Osteoblast (primary cell): ENCODE results near the gene UNK. TPM values are rescaled to one million over a fixed set of nuclear protein-coding genes. Genes with fewer than 3 reads are reported as not detected.

Experiments
- DNase-seq: peaks from one replicate; pipeline ENCODE4 v3.0.0; 2011; ENCODE audit warnings: low spot score, mixed read lengths; ENCODE audit not compliant: insufficient read length; ENCODE audit errors: missing footprints
- H2AFZ ChIP-seq: 2 replicates; pipeline ENCODE4 v1.6.0; 2011; ENCODE audit warnings: mild to moderate bottlenecking, low read length
- H3K27ac ChIP-seq: 2 replicates; pipeline ENCODE4 v1.5.1; 2011; ENCODE audit warnings: mild to moderate bottlenecking, low read depth, low read length, moderate library complexity
- H3K27me3 ChIP-seq: 2 replicates; pipeline ENCODE4 v1.6.0; 2012; ENCODE audit warnings: mild to moderate bottlenecking, control low read depth, inconsistent platforms, low read length, moderate library complexity; ENCODE audit not compliant: insufficient read depth
- H3K36me3 ChIP-seq: 2 replicates; pipeline ENCODE4 v1.5.1; 2011; ENCODE audit warnings: mild to moderate bottlenecking, low read length, control low read depth, moderate library complexity; ENCODE audit not compliant: insufficient read depth
- H3K4me1 ChIP-seq: 2 replicates; pipeline ENCODE4 v1.5.1; 2011; ENCODE audit warnings: mild to moderate bottlenecking, low read length, control low read depth, moderate library complexity; ENCODE audit not compliant: insufficient read depth
- H3K4me2 ChIP-seq: 2 replicates; pipeline ENCODE4 v1.6.0; 2011; ENCODE audit warnings: mild to moderate bottlenecking, low read length; ENCODE audit not compliant: insufficient read depth
- H3K4me3 ChIP-seq: fragments of 200-600 bp; sonication (generic); 3 replicates; pipeline ENCODE4 v1.5.1; 2012; ENCODE audit warnings: mild to moderate bottlenecking, low read length, inconsistent platforms; ENCODE audit not compliant: insufficient read depth
- H3K79me2 ChIP-seq: 2 replicates; pipeline ENCODE4 v1.6.0; 2012; ENCODE audit warnings: mild to moderate bottlenecking, low read length, control low read depth, inconsistent platforms; ENCODE audit not compliant: insufficient read depth
- H3K9me3 ChIP-seq: 2 replicates; pipeline ENCODE4 v1.5.1; 2011; ENCODE audit warnings: low read depth, low read length, control low read depth
- H4K20me1 ChIP-seq: 2 replicates; pipeline ENCODE4 v1.6.0; 2012; ENCODE audit warnings: mild to moderate bottlenecking, low read length, control low read depth; ENCODE audit not compliant: insufficient read depth
- CTCF ChIP-seq: IDR thresholded peaks from 2 replicates; pipeline ENCODE4 v1.5.1; 2011; ENCODE audit warnings: mild to moderate bottlenecking, low read depth, low read length, moderate library complexity; ENCODE audit errors: extremely low read depth
- total RNA-seq: library from RNA; depleted of rRNA; stranded (reverse); fragments of >200 nt; gene quantifications from 2 replicates; pipeline ENCODE4 v1.2.3, GENCODE V29; 2012

UNK gene
- total RNA-seq, 1 donor = 18.5 TPM

GRCh38 chr17:75774471-75774990 lies 10.1 kb upstream of the UNK start:
- Histone ChIP-seq H3K4me2 (no peak overlapping the region), H3K27ac (no peak overlapping the region), H3K36me3 (peaks cover 26% of the 10 kb centered on the region), H4K20me1 (peaks cover 32% of the 10 kb centered on the region), H2AFZ (no peak overlapping the region), H3K4me1 (peaks cover 12% of the 10 kb centered on the region), H3K9me3 (no peaks in the 10 kb centered on the region), H3K27me3 (no peaks in the 10 kb centered on the region), H3K79me2 (peaks cover 17% of the 10 kb centered on the region), H3K4me3 (no peak overlapping the region)
- no peak for TF ChIP-seq CTCF
- peak; percentile 74 for DNase-seq

DNA sequence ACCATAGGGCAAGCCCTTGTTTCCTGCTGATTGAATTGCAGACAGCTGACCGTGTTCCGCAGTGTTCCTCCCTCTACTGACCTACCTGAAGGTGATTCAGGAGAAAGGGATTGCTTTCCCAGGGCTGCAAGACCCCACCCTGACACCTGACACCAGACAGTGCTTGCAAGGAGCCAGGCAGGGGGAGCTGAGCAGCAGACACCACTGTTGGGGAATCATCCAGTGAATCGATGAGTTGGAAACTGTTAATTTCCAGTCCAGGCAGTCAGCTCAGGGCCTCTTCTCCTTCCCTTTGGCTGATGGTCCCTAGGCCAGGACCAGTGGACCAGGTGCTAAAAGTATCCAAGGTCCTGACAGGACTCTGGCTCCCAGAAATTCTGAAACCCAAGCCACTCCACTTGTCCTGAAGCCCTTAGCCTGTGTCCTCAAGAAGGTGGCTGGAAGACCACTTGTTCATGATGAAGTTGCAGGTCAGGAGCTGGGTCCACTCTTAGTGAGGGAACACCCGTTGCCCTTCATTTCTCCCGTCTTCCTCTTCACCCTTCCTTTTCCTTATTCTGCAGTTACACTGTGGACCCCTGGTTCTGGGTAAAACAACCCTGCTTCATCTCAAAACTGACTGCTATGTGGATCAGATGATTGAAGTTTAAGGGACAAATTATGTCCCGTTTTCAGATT lies 9.5 kb upstream of the UNK start:
- Histone ChIP-seq H3K4me3 (no peak overlapping the region), H3K36me3 (peaks cover 26% of the 10 kb centered on the region), H4K20me1 (peaks cover 32% of the 10 kb centered on the region), H2AFZ (no peak overlapping the region), H3K27ac (no peak overlapping the region), H3K79me2 (peaks cover 17% of the 10 kb centered on the region), H3K27me3 (no peaks in the 10 kb centered on the region), H3K9me3 (no peaks in the 10 kb centered on the region), H3K4me1 (peaks cover 15% of the 10 kb centered on the region), H3K4me2 (no peak overlapping the region)
- TF ChIP-seq CTCF = no peak
- DNase-seq = peak; percentile 75

DNA sequence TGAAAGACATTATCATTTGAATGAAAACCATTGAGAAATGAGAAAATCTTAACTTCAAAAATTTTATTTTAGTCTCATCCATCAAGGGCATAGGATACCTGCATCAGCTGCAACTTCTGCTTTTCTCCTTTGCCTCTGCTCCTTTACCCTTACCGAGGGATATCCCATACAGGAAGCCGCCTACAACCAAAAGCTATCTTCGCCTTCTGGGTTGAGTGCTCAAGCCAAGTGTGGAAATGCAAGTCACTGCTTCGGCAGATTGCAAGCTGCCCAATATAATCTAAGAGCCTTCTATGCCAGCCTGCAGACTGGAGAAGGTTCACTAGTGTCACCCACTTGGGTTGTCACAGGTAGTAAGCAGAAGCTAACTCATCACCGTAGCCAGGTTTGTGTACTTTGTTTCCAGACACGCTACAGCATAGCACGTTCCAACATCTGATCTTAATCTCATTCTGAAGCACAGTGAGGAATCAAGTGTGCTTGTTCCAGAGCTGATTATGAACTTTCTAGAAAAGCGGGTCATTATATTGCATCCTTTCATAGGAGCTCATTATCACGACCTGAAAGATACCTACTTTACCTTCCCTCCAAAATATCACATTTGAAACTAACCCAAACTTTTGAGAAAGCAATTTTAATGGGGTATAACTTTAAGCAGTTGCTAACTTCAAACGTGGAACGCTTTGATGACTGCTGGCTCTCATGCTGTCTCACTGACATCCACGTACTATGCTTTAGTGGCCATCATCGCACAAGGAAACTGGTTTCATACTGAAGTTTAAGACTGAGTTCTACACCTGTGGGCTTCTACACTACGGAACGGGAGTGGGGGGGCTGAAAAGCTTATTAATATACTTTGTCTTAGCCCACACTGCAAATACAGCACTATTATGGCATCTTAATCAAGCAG lies 8.0 kb upstream of the UNK start:
- H3K4me2 ChIP-seq = peak overlapping the region; percentile 94
- peak; percentile 86 for DNase-seq
- no peak overlapping the region for H2AFZ ChIP-seq
- no peaks in the 10 kb centered on the region for H3K9me3 ChIP-seq
- H3K27me3 ChIP-seq = no peaks in the 10 kb centered on the region
- peak overlapping the region; percentile 88 for H3K4me3 ChIP-seq
- H3K27ac ChIP-seq = peak overlapping the region; percentile 29
- peaks cover 17% of the 10 kb centered on the region for H3K79me2 ChIP-seq
- TF ChIP-seq CTCF = no peak
- H3K36me3 ChIP-seq = peaks cover 26% of the 10 kb centered on the region
- H3K4me1 ChIP-seq = peaks cover 16% of the 10 kb centered on the region
- H4K20me1 ChIP-seq = peaks cover 32% of the 10 kb centered on the region
